GM12892 (cell line): Measurements from ENCODE around the gene C2orf66.

ENCODE experiments used
- POLR2A ChIP-seq: IDR thresholded peaks from 2 replicates; pipeline ENCODE4 v1.6.1; 2011; ENCODE audit warnings: low read depth, low read length, control low read depth
- POLR2AphosphoS5 ChIP-seq: IDR thresholded peaks from 2 replicates; pipeline ENCODE4 v1.6.1; 2011; ENCODE audit warnings: low read depth, low read length, control low read depth

DNA sequence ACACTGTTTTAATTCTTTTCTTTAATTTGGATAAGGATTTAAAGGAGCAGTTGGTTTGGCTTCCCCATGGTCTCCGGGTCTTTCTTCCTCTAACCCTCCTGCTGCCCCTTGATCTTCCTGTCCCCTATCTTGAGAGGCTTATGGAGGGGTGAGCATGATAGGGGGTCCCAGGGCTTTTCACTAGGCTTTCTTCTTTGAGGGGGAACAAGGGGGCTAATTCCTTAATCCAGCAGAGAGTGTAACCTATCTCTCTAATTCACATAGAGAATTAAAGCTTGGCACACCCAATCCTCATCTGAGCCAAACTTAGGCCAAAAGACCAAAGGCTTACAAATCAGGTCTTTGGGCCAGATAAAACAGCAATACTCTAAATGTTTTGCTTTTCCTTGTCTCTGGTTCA lies 21.5 kb upstream of the C2orf66 start:
- no peak for TF ChIP-seq POLR2A
- no peak for TF ChIP-seq POLR2AphosphoS5
